GM20000 (cell line): ENCODE data around the gene NT5DC1.

ENCODE experiments used
- DNase-seq: peaks from one replicate; pipeline ENCODE4 v3.0.0; 2012; ENCODE audit warnings: low spot score
- TF ChIP-seq, protein P1 (sequence below): IDR thresholded peaks from 2 replicates; pipeline ENCODE4 v1.5.1; 2012; ENCODE audit warnings: mild to moderate bottlenecking, control low read depth; ENCODE audit errors: extremely low read depth, missing control alignments

The NT5DC1 gene

DNA sequence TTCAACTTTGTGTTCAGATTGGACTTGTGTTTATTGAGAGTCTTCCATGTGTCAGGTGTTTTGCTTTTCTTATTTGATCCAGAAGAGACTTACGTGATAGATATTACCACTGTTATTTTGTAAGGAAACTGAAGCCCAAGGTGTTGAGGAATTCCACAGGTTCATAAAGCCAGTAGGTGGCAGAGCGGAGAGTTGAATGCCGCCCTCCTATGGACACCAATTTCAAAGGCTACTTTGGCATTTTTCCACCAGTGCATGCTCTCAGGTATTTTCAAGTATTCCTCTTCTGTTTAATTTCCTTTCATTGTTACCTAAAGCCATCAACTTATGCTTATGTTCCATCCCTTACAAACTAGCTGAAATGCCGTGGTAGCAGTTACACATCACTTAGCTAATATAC lies 39.3 kb downstream of the NT5DC1 start:
- no peak for DNase-seq
- TF ChIP-seq, protein P1, sequence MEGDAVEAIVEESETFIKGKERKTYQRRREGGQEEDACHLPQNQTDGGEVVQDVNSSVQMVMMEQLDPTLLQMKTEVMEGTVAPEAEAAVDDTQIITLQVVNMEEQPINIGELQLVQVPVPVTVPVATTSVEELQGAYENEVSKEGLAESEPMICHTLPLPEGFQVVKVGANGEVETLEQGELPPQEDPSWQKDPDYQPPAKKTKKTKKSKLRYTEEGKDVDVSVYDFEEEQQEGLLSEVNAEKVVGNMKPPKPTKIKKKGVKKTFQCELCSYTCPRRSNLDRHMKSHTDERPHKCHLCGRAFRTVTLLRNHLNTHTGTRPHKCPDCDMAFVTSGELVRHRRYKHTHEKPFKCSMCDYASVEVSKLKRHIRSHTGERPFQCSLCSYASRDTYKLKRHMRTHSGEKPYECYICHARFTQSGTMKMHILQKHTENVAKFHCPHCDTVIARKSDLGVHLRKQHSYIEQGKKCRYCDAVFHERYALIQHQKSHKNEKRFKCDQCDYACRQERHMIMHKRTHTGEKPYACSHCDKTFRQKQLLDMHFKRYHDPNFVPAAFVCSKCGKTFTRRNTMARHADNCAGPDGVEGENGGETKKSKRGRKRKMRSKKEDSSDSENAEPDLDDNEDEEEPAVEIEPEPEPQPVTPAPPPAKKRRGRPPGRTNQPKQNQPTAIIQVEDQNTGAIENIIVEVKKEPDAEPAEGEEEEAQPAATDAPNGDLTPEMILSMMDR, result no peak

DNA sequence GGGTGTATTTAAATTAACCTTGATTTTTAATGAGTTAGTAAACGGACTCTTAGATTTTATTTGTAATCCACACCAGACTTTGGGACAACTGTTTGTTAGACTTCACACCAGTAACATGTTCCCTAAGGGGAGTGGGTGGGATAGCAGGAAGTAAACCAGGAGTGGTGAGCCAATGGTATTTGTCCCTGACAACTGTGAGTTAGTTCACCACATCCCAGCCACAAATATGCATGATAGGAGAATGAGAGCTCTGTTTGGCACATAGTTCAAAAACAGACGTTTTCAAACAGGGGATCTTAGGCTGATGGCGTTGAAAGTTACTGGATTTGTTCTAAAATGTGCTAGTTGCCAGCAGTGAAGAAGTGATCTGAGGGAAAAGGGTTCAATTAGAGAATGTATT lies 44.0 kb downstream of the NT5DC1 start:
- DNase-seq, result no peak
- TF ChIP-seq, protein P1, result no peak

DNA sequence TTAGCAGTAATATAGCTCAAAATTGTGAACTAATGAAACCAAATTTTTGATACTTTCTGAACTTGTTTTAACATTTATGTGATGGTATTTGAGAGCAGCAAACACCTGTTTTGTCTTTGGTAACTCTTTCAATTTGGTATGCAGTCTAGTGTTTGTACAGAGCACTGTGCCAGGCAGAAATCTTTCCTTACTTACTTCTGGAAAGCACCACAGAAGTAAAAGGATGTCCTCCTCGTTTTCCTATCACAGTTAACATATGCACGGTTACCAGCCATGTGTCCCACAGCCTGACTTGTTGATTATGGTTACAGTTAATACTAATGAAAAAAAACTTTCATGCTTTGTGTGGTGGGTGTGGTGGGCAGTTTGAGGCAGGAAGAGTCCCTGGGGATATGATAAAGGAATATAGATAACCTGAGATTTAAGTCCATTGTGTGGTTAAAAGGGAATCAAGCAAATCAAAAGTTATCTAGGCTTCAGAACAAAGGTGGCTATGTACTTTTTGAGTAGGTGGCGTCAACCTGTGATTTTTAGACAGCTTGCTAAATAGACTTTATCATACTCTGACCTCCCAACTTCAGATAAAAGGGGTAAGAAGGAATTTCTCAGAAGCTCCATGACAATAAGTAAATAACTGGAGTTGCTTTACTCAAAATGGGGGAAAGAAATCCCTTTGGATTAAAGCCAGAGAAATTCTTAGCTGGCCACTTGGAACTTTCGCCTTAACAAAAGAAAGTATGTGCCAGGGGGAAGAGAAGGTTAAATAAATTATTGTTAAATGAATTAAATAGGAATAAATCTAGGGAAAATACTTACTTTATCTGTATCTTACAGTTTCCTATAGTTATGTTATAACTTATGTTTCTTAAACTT lies 45.4 kb downstream of the NT5DC1 start:
- TF ChIP-seq, protein P1, result no peak
- DNase-seq, result no peak

DNA sequence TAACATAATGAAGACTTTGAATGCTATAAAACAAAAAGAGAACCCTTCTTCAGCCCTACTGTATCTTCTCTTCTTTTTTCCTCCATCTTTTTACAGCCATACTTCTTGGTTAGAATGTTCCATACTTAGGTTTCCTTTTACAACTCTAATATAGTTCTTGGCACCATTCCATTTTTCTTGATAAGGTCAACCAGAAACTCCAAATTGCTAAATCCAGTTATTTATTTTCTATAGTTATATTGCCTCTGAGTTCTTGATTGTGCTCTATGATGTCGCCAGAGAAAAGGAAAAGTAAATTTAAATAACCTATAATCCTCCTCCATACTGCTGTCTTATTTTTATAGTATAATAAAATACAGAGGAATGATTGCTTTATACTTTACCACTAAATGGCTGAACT lies 52.0 kb downstream of the NT5DC1 start:
- no peak for DNase-seq
- TF ChIP-seq, protein P1, result no peak

DNA sequence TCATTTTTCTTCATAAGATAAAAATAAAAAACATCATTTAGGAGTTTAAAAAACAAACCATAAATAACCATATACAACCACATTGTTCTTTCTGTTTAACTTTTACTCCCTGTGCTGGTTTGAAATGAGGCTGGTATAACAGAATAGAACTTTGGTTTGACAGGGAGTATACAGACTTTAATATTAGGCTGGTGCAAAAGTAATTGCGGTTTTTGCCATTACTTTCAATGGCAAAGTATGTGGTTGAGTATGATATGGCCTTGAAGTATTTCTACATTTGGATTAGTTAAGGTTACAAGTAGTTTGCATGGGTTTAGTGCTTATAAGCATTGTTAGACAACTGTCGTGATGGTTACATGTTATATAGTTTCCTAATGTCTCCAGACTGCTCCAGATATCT lies 54.2 kb downstream of the NT5DC1 start:
- TF ChIP-seq, protein P1, result no peak
- no peak for DNase-seq

DNA sequence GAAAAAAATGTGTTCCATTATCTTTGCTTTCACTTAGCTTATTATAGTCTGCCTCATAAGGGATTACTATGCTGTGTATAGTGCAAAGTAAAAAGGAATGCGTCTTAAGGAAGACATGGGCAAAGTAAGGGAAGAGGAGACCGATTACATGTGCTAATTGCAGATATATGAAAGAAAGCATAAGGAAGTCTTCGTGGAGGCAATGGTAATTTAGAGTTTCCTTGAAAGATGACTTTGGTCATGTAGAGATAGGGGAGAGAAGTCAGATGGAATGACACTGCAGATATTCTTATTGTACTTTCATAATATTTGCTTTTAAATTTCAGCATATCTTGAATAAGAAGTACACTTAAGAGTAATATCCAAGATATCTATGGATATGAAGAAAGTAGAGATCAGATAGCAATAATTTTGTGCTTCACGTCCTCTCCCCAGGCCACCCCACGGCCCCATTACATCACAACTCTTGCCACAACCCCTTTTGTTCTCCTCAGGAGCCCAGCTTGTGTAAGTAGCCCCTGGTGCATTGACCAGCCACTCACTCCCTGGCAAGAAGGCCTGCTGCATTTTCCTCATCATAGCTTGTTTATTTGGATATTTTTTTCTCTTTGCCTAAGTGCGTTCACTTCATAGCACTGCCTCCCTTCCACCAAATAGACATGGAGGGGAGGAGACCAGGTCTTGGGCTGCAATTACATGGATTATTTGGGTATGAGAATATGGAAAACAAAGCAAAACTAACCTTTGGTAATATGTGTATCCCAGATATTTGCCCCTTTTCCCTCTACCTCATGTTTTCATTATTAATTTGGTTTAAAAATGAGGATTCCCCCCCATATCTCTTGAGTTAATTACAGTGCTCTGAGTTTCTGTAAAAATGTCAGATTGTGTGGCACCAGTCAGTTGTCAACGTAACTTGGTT lies 56.0 kb downstream of the NT5DC1 start:
- TF ChIP-seq, protein P1, result no peak
- DNase-seq, result no peak

DNA sequence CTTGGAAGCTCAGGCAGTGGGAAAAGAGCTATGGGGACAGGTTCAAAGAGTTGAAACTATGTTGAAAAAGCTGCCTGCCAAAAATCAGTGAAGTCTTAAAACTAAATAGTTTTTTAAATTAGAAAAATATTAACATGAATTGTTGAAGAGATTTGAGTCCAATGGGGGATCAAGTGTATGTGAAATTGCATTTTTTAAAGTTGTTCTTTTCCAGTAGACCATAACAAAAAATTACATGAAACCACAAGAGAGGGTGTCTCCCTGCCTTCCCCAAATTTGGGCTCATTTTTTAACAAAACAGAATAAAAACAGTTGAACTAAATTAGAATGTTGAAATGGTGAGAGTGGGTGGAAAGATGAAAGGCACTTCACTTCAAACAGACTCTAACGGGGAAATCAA lies 56.7 kb downstream of the NT5DC1 start:
- DNase-seq, result no peak
- TF ChIP-seq, protein P1, result no peak
